ENCODE measurements around the gene LMO1.

Gene LMO1

GRCh38 chr11:8263769-8264410, at the start of gene LMO1:
Gene LMO1, minus strand, starts transcription at chr11:8263878. Its CDS starts 516 bp downstream, at chr11:8263362.
- peak; percentile 61 for DNase-seq (ENCODE audit: low read depth)

- no peak for DNase-seq (ENCODE audit: low read depth)
Observed at GRCh38 chr11:8312986-8313385, 49.3 kb upstream of the LMO1 start.

- no peak for DNase-seq (ENCODE audit: low read depth)
Observed at GRCh38 chr11:8311366-8311765, 47.7 kb upstream of the LMO1 start.

GRCh38 chr11:8310743-8311298, 47.1 kb upstream of the LMO1 start:
- DNase-seq (ENCODE audit: low read depth): no peak

GRCh38 chr11:8309862-8310261, 46.2 kb upstream of the LMO1 start:
- DNase-seq (ENCODE audit: low read depth): no peak

- no peak for DNase-seq (ENCODE audit: low read depth)
Observed at GRCh38 chr11:8309311-8309710, 45.6 kb upstream of the LMO1 start.

GRCh38 chr11:8307601-8308000, 43.9 kb upstream of the LMO1 start:
- DNase-seq (ENCODE audit: low read depth): no peak

- no peak for DNase-seq (ENCODE audit: low read depth)
Observed at GRCh38 chr11:8301622-8302021, 37.9 kb upstream of the LMO1 start.

- no peak for DNase-seq (ENCODE audit: low read depth)
Observed at GRCh38 chr11:8298801-8299786, 35.4 kb upstream of the LMO1 start.

GRCh38 chr11:8297781-8298440, 34.2 kb upstream of the LMO1 start:
- no peak for DNase-seq (ENCODE audit: low read depth)

GRCh38 chr11:8296872-8297271, 33.2 kb upstream of the LMO1 start:
- DNase-seq (ENCODE audit: low read depth): no peak

- no peak for DNase-seq (ENCODE audit: low read depth)
Observed at GRCh38 chr11:8296038-8296649, 32.5 kb upstream of the LMO1 start.

- no peak for DNase-seq (ENCODE audit: low read depth)
Observed at GRCh38 chr11:8294251-8294935, 30.7 kb upstream of the LMO1 start.

- no peak for DNase-seq (ENCODE audit: low read depth)
Observed at GRCh38 chr11:8293171-8293570, 29.5 kb upstream of the LMO1 start.

- no peak for DNase-seq (ENCODE audit: low read depth)
Observed at GRCh38 chr11:8292351-8292750, 28.7 kb upstream of the LMO1 start.

- no peak for DNase-seq (ENCODE audit: low read depth)
Observed at GRCh38 chr11:8291421-8292350, 28.0 kb upstream of the LMO1 start.

- DNase-seq (ENCODE audit: low read depth): no peak
Observed at GRCh38 chr11:8290081-8290810, 26.6 kb upstream of the LMO1 start.

GRCh38 chr11:8289492-8289918, 25.8 kb upstream of the LMO1 start:
- DNase-seq (ENCODE audit: low read depth): no peak

- DNase-seq (ENCODE audit: low read depth): no peak
Observed at GRCh38 chr11:8288824-8289491, 25.3 kb upstream of the LMO1 start.
